IMR-90 (cell line): ENCODE data around the gene GGT5. TPM values are rescaled to one million over a fixed set of nuclear protein-coding genes. Genes with fewer than 3 reads are reported as not detected.

Experiments
- ATAC-seq: fragments of 200-7000 bp; cut with Tn5 transposase; 2 replicates; pipeline ENCODE4 v1.9.1; 2020; ENCODE audit warnings: low read depth, mild to moderate bottlenecking, moderate library complexity
- BruUV-seq: library from RNA; stranded (reverse); fragments of 400-500 nt; replicated peaks from 2 replicates; lab custom pipeline; 2021; lab: Mats Ljungman, UMichigan
- CTCF ChIA-PET: fragments of 300-600 bp; formaldehyde crosslinking; extraction: SDS; loops from one replicate; lab custom pipeline; 2021; ENCODE audit warnings: antibody characterized with exemption; lab: Yijun Ruan, JAX
- POLR2A ChIA-PET: fragments of 300-600 bp; sonication (Branson Sonifier 250); formaldehyde crosslinking; loops from one replicate; lab custom pipeline; 2022; ENCODE audit warnings: antibody characterized with exemption; ENCODE audit not compliant: unreplicated experiment; lab: Charles Lee
- DNase-seq: peaks from one replicate; pipeline ENCODE4 v3.0.0; 2013
- H2AFZ ChIP-seq: replicated peaks from 2 replicates; pipeline ENCODE3; 2013; ENCODE audit warnings: low read length, mild to moderate bottlenecking; ENCODE audit not compliant: poor library complexity
- H2AK5ac ChIP-seq: 2 replicates; pipeline ENCODE4 v1.6.1; 2013; ENCODE audit warnings: low read depth, low read length, inconsistent platforms
- H2AK9ac ChIP-seq: replicated peaks from 2 replicates; pipeline ENCODE3; 2013; ENCODE audit warnings: mild to moderate bottlenecking, low read depth, low read length, moderate library complexity; ENCODE audit not compliant: poor library complexity
- H2BK120ac ChIP-seq: 2 replicates; pipeline ENCODE4 v1.6.1; 2013; ENCODE audit warnings: low read depth, low read length, inconsistent platforms
- H2BK15ac ChIP-seq: 3 replicates; pipeline ENCODE4 v1.6.1; 2013; ENCODE audit warnings: low read depth, low read length, inconsistent platforms
- H2BK20ac ChIP-seq: 2 replicates; pipeline ENCODE4 v1.6.1; 2013; ENCODE audit warnings: low read depth, mild to moderate bottlenecking, inconsistent platforms, low read length, moderate library complexity
- H2BK5ac ChIP-seq: 2 replicates; pipeline ENCODE4 v1.6.1; 2013; ENCODE audit warnings: mild to moderate bottlenecking, low read depth, low read length, inconsistent platforms; ENCODE audit not compliant: poor library complexity, severe bottlenecking
- H3K14ac ChIP-seq: replicated peaks from 2 replicates; pipeline ENCODE4 v1.6.1; 2013; ENCODE audit warnings: low read depth, low read length, inconsistent platforms
- H3K18ac ChIP-seq: 2 replicates; pipeline ENCODE4 v1.6.1; 2013; ENCODE audit warnings: low read depth, low read length, control low read depth
- H3K23ac ChIP-seq: 2 replicates; pipeline ENCODE4 v1.6.1; 2013; ENCODE audit warnings: low read depth, low read length, inconsistent platforms
- H3K27ac ChIP-seq: 2 replicates; pipeline ENCODE4 v1.5.1; 2013; ENCODE audit warnings: mild to moderate bottlenecking, control low read depth, low read length; ENCODE audit not compliant: insufficient read depth
- H3K27me3 ChIP-seq: 2 replicates; pipeline ENCODE4 v1.6.1; 2013; ENCODE audit warnings: low read length; ENCODE audit not compliant: control insufficient read depth, insufficient read depth
- H3K36me3 ChIP-seq: 2 replicates; pipeline ENCODE4 v1.6.1; 2013; ENCODE audit warnings: low read length, mixed read lengths; ENCODE audit not compliant: control insufficient read depth, insufficient read depth
- H3K4ac ChIP-seq: 2 replicates; pipeline ENCODE4 v1.6.1; 2013; ENCODE audit warnings: low read depth, low read length, inconsistent platforms
- H3K4me1 ChIP-seq: 2 replicates; pipeline ENCODE4 v1.6.1; 2013; ENCODE audit warnings: low read length, mixed read lengths; ENCODE audit not compliant: control insufficient read depth, insufficient read depth
- H3K4me2 ChIP-seq: 2 replicates; pipeline ENCODE4 v1.6.1; 2013; ENCODE audit warnings: low read depth, mild to moderate bottlenecking, control low read depth, low read length, moderate library complexity
- H3K4me3 ChIP-seq: 2 replicates; pipeline ENCODE4 v1.5.1; 2013; ENCODE audit warnings: low read depth, mild to moderate bottlenecking, control low read depth, low read length, moderate library complexity; ENCODE audit not compliant: insufficient read depth
- H3K56ac ChIP-seq: 2 replicates; pipeline ENCODE4 v1.6.1; 2013; ENCODE audit warnings: low read length, inconsistent platforms; ENCODE audit not compliant: insufficient read depth; ENCODE audit errors: extremely low read depth
- H3K79me1 ChIP-seq, 2 experiments: 2 replicates each; pipeline ENCODE4 v1.6.1; 2013; ENCODE audit warnings: low read length in 2 of 2, inconsistent platforms in 1 of 2, low read depth in 1 of 2
- H3K9ac ChIP-seq: 2 replicates; pipeline ENCODE4 v1.6.1; 2013; ENCODE audit warnings: low read depth, low read length, control low read depth
- H3K9me1 ChIP-seq: 2 replicates; pipeline ENCODE4 v1.6.1; 2013; ENCODE audit warnings: low read length, inconsistent platforms; ENCODE audit not compliant: insufficient read depth
- H3K9me3 ChIP-seq: 2 replicates; pipeline ENCODE4 v1.6.1; 2013; ENCODE audit warnings: low read length; ENCODE audit not compliant: control insufficient read depth, insufficient read depth
- H4K20me1 ChIP-seq: 2 replicates; pipeline ENCODE4 v1.6.1; 2013; ENCODE audit warnings: low read length, inconsistent platforms; ENCODE audit not compliant: insufficient read depth
- H4K5ac ChIP-seq: 2 replicates; pipeline ENCODE4 v1.6.1; 2013; ENCODE audit warnings: mild to moderate bottlenecking, low read depth, low read length, control low read depth
- H4K8ac ChIP-seq, 2 experiments: 2 replicates each; pipeline ENCODE4 v1.6.1; 2013; ENCODE audit warnings: low read depth in 2 of 2, low read length in 2 of 2, control low read depth in 1 of 2, inconsistent platforms in 1 of 2
- H4K91ac ChIP-seq: 2 replicates; pipeline ENCODE4 v1.6.1; 2013; ENCODE audit warnings: low read depth, low read length, inconsistent platforms; ENCODE audit not compliant: insufficient read depth
- CEBPB ChIP-seq: IDR thresholded peaks from 2 replicates; pipeline ENCODE4 v1.6.1; 2012; ENCODE audit warnings: low read depth, low read length, improper control_type of control experiment
- FOS ChIP-seq: fragments of 150-350 bp; IDR thresholded peaks from 2 replicates; pipeline ENCODE4 v1.6.1; 2016; ENCODE audit warnings: low read depth, low read length
- RAD21 ChIP-seq: IDR thresholded peaks from 2 replicates; pipeline ENCODE4 v1.6.1; 2012; ENCODE audit warnings: low read length, improper control_type of control experiment
- WGBS, 2 experiments: methylation state at CpG; one replicate each; pipeline versions ENCODE4 v1.1.5 to v1.1.7; 2013; ENCODE audit warnings: missing lambda C conversion rate in 2 of 2; ENCODE audit not compliant: insufficient read length in 1 of 2; ENCODE audit errors: extremely low coverage in 2 of 2; 5-methylcytosine and 5-hydroxymethylcytosine counted together
- dilution Hi-C: fragments of 300-500 bp; cut with HindIII; formaldehyde crosslinking; loops from one replicate; pipeline ENCODE4 v1.14.3; 2018; ENCODE audit warnings: low sequenced_read_pairs; ENCODE audit not compliant: unreplicated experiment
- in situ Hi-C: fragments of 300-500 bp; cut with MboI; formaldehyde crosslinking; loops from 3 replicates; pipeline ENCODE4 v1.14.3; 2019; ENCODE audit warnings: low sequenced_read_pairs, inconsistent platforms, mixed read lengths
- intact Hi-C: fragments of 100-400 bp; cut with micrococcal nuclease; formaldehyde crosslinking; loops from 2 replicates; pipeline ENCODE4 v1.10.0; 2022
- polyA plus RNA-seq, 3 experiments: library from polyadenylated mRNA; depleted of rRNA; stranded (reverse); fragments of >200 nt; gene quantifications; 2 replicates each; pipeline ENCODE4 v1.2.3, GENCODE V29; 2012; ENCODE audit warnings: low replicate concordance in 1 of 3
- total RNA-seq: library from RNA; depleted of rRNA; stranded (reverse); fragments of >200 nt; gene quantifications from 2 replicates; pipeline ENCODE4 v1.2.3, GENCODE V29; 2012

Gene GGT5
- total and polyA plus RNA-seq, 2 of the 4 experiments (the other 2 are of a cell fraction), result 0.18 to 5.8 TPM

GRCh38 chr22:24208012-24208749, 36.7 kb downstream of the GGT5 start:
- peaks cover 24% of the 10 kb centered on the region for H3K4me1 ChIP-seq
- H3K4me3 ChIP-seq, result no peak overlapping the region
- H2BK15ac ChIP-seq, result peak overlapping the region; percentile 94; the same call in 2 of the 3 replicates
- H3K27ac ChIP-seq, result peak overlapping the region; percentile 96
- DNase-seq, result peak; percentile 98
- no peak overlapping the region for H2AFZ ChIP-seq
- H3K4me2 ChIP-seq, result peak overlapping the region; percentile 77
- H3K4ac ChIP-seq, result peak overlapping the region; percentile 97
- peak overlapping the region; percentile 82 to 98 for H4K8ac ChIP-seq
- dilution Hi-C loops (no loop called here), in situ Hi-C loops (no loop called here), intact Hi-C loops (loop anchor here (1.0 to 5.0 kb wide), 2 partner anchors 18 to 39 kb away; partner anchors contain the start of gene GGT5)
- ATAC-seq, result peak; percentile 82
- peaks cover 0 to 3% of the 10 kb centered on the region in 2 experiments; a peak in 1 of 4 replicates for H3K79me1 ChIP-seq
- peak overlapping the region; percentile 59 for H3K9ac ChIP-seq
- peak overlapping the region; percentile 100 for H2BK5ac ChIP-seq
- H2BK20ac ChIP-seq, result peak overlapping the region; percentile 99
- H3K18ac ChIP-seq, result peak overlapping the region; percentile 99
- no peaks in the 10 kb centered on the region for H3K27me3 ChIP-seq
- H3K9me1 ChIP-seq, result peaks cover 3% of the 10 kb centered on the region
- peak overlapping the region; percentile 83 for H2AK9ac ChIP-seq
- no peaks in the 10 kb centered on the region; the same call in 1 of the 2 replicates for H4K20me1 ChIP-seq
- BruUV-seq, result no TSS peak
- no CpG with 5 or more reads among the region's 2 CpGs for WGBS, 2 experiments
- H2AK5ac ChIP-seq, result peak overlapping the region; percentile 98
- H3K23ac ChIP-seq, result peak overlapping the region; percentile 98
- peak; percentile 91 for TF ChIP-seq FOS
- TF ChIP-seq RAD21, result no peak
- peak; percentile 97 for TF ChIP-seq CEBPB
- peak overlapping the region; percentile 99 for H2BK120ac ChIP-seq
- CTCF ChIA-PET, result interaction anchor here (1.3 kb wide), 2 partner anchors 8 to 18 kb away, joined by 3 read pairs; no protein-coding TSS in a partner anchor
- H3K56ac ChIP-seq, result peak overlapping the region; percentile 97
- POLR2A ChIA-PET, result no interaction called here
- peak overlapping the region; percentile 93 for H3K14ac ChIP-seq
- H4K5ac ChIP-seq, result peak overlapping the region; percentile 91
- H3K9me3 ChIP-seq, result no peaks in the 10 kb centered on the region
- no peaks in the 10 kb centered on the region for H3K36me3 ChIP-seq
- H4K91ac ChIP-seq, result peak overlapping the region; percentile 97
